ENCODE results near the gene OSBPL5.

GRCh38 chr11:3136546-3137455 is 28.3 kb downstream of the OSBPL5 start:
- TF ChIP-seq CTCF (conservative IDR thresholded peaks at IDR 0.05; ENCODE audit: low read depth, low read length): no peak
- no peak for TF ChIP-seq POLR2A (IDR thresholded peaks at IDR 0.05; ENCODE audit: low read depth, low read length)
- no peak for TF ChIP-seq MAFK (IDR thresholded peaks at IDR 0.05; ENCODE audit: low read depth, low read length)
- no peak for TF ChIP-seq RAD21 (IDR thresholded peaks at IDR 0.05; ENCODE audit: low read length)
- no peak for TF ChIP-seq CEBPB (IDR thresholded peaks at IDR 0.05; ENCODE audit: low read depth, low read length)
- no peak for TF ChIP-seq RFX5 (IDR thresholded peaks at IDR 0.05; ENCODE audit: low read depth, low read length)
- TF ChIP-seq RCOR1 (IDR thresholded peaks at IDR 0.05; ENCODE audit: insufficient replicate concordance, low read length): no peak
- no peak for TF ChIP-seq USF2 (IDR thresholded peaks at IDR 0.05; ENCODE audit: low read depth, low read length)
- no peak for TF ChIP-seq BHLHE40 (IDR thresholded peaks at IDR 0.05; ENCODE audit: low read depth, low read length)

All from IMR-90 (cell line).